Measurements from ENCODE around the gene NKAIN1. TPM values are rescaled to one million over a fixed set of nuclear protein-coding genes. Genes with fewer than 3 reads are reported as not detected.

The NKAIN1 gene
- total RNA-seq, 8 experiments from 2014 or later = 0.46 to 88.7 (median 39.7) TPM

DNA sequence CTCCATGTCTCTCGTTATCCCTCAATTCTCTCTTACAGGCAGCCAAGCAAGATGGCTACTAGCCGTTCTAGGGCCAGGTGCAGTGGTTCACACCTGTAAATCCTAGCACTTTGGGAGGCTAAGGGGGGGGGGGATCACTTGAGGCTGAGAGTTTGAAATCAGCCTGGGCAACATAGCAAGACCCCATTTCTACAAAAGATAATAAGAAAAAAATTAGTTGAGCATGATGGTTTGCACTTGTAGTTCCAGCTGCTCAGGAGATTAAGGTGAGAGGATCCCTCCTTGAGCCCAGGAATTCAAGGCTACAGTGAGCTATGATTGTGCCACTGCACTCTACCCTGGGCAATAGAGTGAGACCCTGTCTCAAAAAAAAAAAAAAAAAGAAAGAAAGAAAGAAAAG, 80.4 kb downstream of the NKAIN1 start:
- in situ Hi-C loops (cut with MboI; ENCODE audit: low pct_unique_long_range_greater_than_20kb in 2 of 9, low sequenced_read_pairs in 9 of 9, unreplicated experiment in 9 of 9) = loop anchor here in 1 of 9 experiments (25.0 kb wide), 1 partner anchor 378 kb away; no protein-coding TSS in a partner anchor
- no peak for ATAC-seq (replicated peaks in 6 of 8)
- no peak overlapping the region for H3K27ac ChIP-seq
- H3K4me3 ChIP-seq = no peak overlapping the region
- peaks cover 5 to 6% of the 10 kb centered on the region in 2 donors for H3K4me1 ChIP-seq (replicated peaks in 1 of 2)
- 82 to 100% (median 94%) methylated on average over 1 to 2 of the region's 2 CpGs; no CpG with 5 or more reads in 3 of the 10 experiments for WGBS, 10 experiments

DNA sequence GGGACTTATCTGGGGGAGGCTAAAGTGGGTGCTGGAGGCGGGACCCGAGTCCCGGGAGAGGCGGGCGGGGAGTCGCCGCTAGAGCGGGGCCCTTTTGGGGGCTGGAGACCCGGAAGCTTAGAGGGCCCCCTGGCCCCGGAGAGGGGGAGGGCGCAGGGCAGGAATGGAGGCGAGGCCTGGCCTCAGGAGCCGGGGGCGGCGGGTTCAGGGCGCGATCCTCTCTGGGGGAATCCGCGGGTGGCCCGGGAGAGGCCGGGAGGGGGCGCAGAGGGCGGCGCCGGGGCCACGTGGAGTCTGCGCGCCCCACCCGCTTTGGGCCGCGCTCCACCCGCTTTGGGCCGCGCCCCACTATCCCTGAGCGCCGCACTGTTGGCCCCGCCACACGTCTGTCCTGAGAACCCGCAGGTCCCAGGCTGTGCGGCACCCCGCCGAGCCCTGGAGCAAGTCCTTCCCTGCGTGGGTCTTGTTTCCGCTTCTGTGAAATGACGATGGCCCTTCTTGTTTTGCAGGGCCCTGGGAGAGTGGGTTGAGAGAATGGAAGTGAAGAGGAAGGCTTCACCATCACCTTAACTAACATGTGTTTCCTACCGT, 84.4 kb downstream of the NKAIN1 start:
- peak overlapping the region; percentile 72 to 92 for H3K27ac ChIP-seq
- peak; percentile 54 to 80 (median 72) for ATAC-seq (replicated peaks in 6 of 8)
- peaks cover 12% of the 10 kb centered on the region in 2 donors for H3K4me1 ChIP-seq (replicated peaks in 1 of 2)
- WGBS, 10 experiments = 0 to 20% (median 17%) methylated on average over 1 to 7 of the region's 46 CpGs; no CpG with 5 or more reads in 5 of the 10 experiments
- in situ Hi-C loops (cut with MboI; ENCODE audit: low pct_unique_long_range_greater_than_20kb in 2 of 9, low sequenced_read_pairs in 9 of 9, unreplicated experiment in 9 of 9) = loop anchor here in 1 of 9 experiments (25.0 kb wide), 1 partner anchor 382 kb away; no protein-coding TSS in a partner anchor
- H3K4me3 ChIP-seq = peak overlapping the region; percentile 69 to 89 (median 82)

DNA sequence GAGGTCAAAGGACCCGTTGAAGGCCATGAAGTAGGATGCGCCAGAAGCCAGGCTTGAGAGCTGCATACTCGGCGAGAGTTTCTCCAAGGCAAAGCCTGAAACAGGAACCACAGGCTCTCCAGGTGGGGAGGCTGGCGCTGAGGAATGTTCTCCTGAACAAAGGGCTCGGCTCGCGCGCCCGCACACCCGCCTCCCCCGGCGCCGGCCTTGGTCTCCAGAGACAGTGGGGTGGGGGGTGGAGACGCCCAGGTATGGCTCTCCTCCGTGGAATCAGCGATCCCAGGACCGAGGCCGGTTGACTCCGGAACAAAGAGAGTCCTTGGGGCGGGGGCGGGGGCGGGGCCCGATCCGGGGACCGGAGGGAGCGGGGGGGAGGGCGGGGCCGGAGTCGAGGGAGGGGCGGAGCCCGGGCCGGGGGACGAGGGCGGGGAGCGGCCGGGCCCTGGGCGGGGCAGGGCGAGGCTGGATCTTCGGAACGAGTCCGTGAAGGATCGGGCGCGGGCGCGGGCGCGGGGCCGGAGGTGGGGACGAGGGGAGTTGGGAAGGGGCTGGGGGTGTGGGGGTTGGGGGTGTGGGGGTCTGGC, 85.0 kb downstream of the NKAIN1 start:
- ATAC-seq (replicated peaks in 6 of 8) = peak; percentile 25 to 87 (median 80)
- Histone ChIP-seq H3K4me1 (replicated peaks in 1 of 2) (peaks cover 12% of the 10 kb centered on the region in 2 donors), H3K4me3 (peak overlapping the region; percentile 69 to 89 (median 82)), H3K27ac (peak overlapping the region; percentile 85 to 92)
- 16 to 27% (median 17%) methylated on average over 4 to 12 of the region's 51 CpGs; no CpG with 5 or more reads in 6 of the 10 experiments for WGBS, 10 experiments
- in situ Hi-C loops (cut with MboI; ENCODE audit: low pct_unique_long_range_greater_than_20kb in 2 of 9, low sequenced_read_pairs in 9 of 9, unreplicated experiment in 9 of 9) = loop anchor here in 1 of 9 experiments (25.0 kb wide), 1 partner anchor 383 kb away; no protein-coding TSS in a partner anchor

DNA sequence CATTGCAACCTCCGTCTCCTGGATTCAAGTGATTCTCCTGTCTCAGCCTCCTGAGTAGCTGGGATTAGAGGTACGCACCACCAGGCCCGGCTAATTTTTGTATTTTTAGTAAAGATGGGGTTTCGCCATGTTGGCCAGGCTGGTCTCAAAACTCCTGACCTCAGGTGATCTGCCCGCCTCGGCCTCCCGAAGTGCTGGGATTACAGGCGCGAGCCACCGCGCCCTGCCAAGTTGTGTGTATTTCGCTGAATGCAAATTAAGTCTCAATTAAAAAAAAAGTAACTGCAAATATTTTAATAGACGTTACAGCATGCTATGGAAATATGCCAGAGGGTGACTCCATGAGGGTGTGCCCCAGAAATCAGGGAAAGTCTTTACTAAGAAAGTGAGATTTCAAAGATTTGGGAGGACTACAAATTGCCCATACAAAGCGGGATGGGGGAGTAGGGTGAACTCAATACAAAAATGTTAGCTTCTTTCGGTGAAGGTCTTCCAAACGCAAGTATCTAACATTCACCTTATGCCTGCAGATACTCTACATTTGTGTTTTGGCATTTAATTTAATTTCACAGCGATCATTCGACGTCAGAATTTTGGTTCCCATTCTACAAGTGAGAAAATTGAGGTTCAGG, 85.6 kb downstream of the NKAIN1 start:
- ATAC-seq (replicated peaks in 6 of 8) = no peak
- in situ Hi-C loops (cut with MboI; ENCODE audit: low pct_unique_long_range_greater_than_20kb in 2 of 9, low sequenced_read_pairs in 9 of 9, unreplicated experiment in 9 of 9) = loop anchor here in 1 of 9 experiments (25.0 kb wide), 1 partner anchor 383 kb away; no protein-coding TSS in a partner anchor
- WGBS, 10 experiments = 57 to 100% (median 73%) methylated on average over 4 to 18 of the region's 19 CpGs; no CpG with 5 or more reads in 1 of the 10 experiments

DNA sequence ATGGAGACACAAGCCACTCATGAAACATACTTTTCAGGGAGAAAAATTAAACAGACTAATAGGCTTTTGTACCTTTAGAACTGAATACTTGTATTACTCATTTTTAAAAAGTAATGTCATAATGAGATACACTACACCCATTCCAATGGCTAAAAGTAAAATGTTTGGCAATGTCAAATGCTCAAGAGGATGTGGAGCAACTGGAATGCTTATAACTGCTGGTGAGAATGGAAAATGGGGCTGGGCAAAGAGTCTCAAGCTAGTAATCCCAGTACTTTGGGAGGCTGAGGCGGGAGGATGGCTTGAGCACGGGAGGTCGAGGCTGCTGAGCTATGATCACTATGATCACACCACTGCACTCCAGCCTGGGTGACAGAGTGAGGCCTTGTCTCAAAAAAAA, 86.3 kb downstream of the NKAIN1 start:
- in situ Hi-C loops (cut with MboI; ENCODE audit: low pct_unique_long_range_greater_than_20kb in 2 of 9, low sequenced_read_pairs in 9 of 9, unreplicated experiment in 9 of 9) = loop anchor here in 1 of 9 experiments (25.0 kb wide), 1 partner anchor 384 kb away; no protein-coding TSS in a partner anchor
- H3K4me3 ChIP-seq = no peak overlapping the region
- WGBS, 10 experiments = 80 to 100% (median 98%) methylated on average over 1 to 3 of the region's 3 CpGs
- H3K4me1 ChIP-seq (replicated peaks in 1 of 2) = peaks cover 12% of the 10 kb centered on the region in 2 donors
- no peak overlapping the region for H3K27ac ChIP-seq
- no peak for ATAC-seq (replicated peaks in 6 of 8)

More for the DNA sequence above, 85.6 kb downstream of the NKAIN1 start:
- peaks cover 12% of the 10 kb centered on the region in 2 donors for H3K4me1 ChIP-seq (replicated peaks in 1 of 2)
- H3K27ac ChIP-seq = peak overlapping the region; percentile 83 to 85
- peak overlapping the region; percentile 69 to 89 (median 82) for H3K4me3 ChIP-seq

DNA sequence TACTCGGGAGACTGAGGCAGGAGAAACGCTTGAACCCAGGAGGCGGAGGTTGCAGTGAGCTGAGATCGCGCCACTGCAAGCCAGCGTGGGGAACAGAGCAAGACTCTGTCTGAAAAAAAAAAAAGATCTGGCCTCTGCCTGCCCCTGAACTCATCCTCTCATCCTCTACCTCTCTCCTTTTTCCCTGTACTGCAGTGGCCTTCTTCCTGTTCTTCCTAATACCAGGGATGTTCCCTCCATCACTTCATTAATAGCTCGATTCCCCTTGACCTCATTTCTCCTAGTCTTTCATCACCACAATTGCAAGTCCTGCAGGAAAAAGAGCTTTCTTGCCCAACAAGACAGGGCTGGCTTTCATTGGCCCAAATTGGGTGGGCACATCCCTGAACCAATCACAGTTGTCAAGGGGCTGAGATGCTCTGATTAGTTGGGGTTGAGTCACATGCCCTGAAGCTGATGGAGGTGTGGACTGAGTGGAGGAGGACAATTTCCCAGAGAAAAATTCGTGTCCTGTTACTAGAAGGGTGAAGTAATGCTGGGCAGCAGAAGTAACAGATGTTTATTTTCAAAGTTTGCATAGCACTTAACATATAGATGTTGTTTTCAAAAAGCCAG, 87.4 kb downstream of the NKAIN1 start:
- no peak overlapping the region for H3K4me3 ChIP-seq
- peak in 5 of 8 experiments; percentile 24 to 88 (median 80) for ATAC-seq (replicated peaks in 6 of 8)
- peaks cover 12% of the 10 kb centered on the region in 2 donors for H3K4me1 ChIP-seq (replicated peaks in 1 of 2)
- 8 to 94% (median 82%) methylated on average over 1 to 8 of the region's 8 CpGs; no CpG with 5 or more reads in 3 of the 10 experiments for WGBS, 10 experiments
- no peak overlapping the region for H3K27ac ChIP-seq
- in situ Hi-C loops (cut with MboI; ENCODE audit: low pct_unique_long_range_greater_than_20kb in 2 of 9, low sequenced_read_pairs in 9 of 9, unreplicated experiment in 9 of 9) = loop anchor here in 1 of 9 experiments (25.0 kb wide), 1 partner anchor 385 kb away; no protein-coding TSS in a partner anchor

DNA sequence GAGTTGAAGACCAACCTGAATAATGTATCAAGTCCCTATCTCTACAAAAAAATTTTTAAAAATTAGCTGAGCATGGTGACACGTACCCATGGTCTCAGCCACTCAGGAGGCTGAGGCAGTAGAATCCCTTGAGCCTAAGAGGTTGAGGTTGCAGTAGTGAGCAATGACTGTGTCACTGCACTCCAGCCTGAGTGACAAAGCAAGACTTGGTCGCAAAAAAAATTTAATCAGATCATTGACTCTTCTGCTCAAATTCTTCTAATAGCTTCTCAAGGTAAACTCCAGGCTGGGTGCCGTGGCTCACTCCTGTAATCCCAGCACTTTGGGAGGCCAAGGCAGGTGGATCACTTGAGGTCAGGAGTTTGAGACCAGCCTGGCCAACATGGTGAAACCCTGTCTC, 88.3 kb downstream of the NKAIN1 start:
- in situ Hi-C loops (cut with MboI; ENCODE audit: low pct_unique_long_range_greater_than_20kb in 2 of 9, low sequenced_read_pairs in 9 of 9, unreplicated experiment in 9 of 9) = loop anchor here in 1 of 9 experiments (25.0 kb wide), 1 partner anchor 386 kb away; no protein-coding TSS in a partner anchor
- peaks cover 12% of the 10 kb centered on the region in 2 donors for H3K4me1 ChIP-seq (replicated peaks in 1 of 2)
- ATAC-seq (replicated peaks in 6 of 8) = no peak
- no peak overlapping the region for H3K4me3 ChIP-seq
- no peak overlapping the region for H3K27ac ChIP-seq
- 50 to 100% (median 90%) methylated on average over 1 to 3 of the region's 3 CpGs; no CpG with 5 or more reads in 1 of the 10 experiments for WGBS, 10 experiments

DNA sequence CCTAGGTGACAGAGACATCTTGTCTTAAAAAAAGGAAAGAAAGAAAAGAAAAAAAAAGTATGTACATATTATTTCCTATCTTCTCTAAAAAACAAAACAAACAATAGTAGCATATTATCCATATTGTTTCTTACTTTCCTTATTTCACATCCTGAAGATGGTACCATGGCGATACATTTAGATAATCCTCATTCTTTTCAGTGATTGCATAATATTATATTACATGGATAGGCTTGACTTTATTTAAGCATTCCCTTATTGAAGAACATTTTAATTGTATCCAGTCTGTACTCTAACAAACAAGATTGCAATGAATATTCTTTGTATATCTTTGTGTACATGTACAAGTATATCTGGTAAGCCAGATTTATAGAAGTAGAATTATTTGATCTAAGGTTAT, 91.3 kb downstream of the NKAIN1 start:
- Histone ChIP-seq H3K4me3 (no peak overlapping the region), H3K27ac (no peak overlapping the region), H3K4me1 (replicated peaks in 1 of 2) (peaks cover 3 to 6% of the 10 kb centered on the region in 2 donors)
- in situ Hi-C loops (cut with MboI; ENCODE audit: low pct_unique_long_range_greater_than_20kb in 2 of 9, low sequenced_read_pairs in 9 of 9, unreplicated experiment in 9 of 9) = no loop called here
- ATAC-seq (replicated peaks in 6 of 8) = no peak
- WGBS, 10 experiments = 86 to 100% (median 100%) methylated on average over 1 of the region's 1 CpG; no CpG with 5 or more reads in 2 of the 10 experiments

DNA sequence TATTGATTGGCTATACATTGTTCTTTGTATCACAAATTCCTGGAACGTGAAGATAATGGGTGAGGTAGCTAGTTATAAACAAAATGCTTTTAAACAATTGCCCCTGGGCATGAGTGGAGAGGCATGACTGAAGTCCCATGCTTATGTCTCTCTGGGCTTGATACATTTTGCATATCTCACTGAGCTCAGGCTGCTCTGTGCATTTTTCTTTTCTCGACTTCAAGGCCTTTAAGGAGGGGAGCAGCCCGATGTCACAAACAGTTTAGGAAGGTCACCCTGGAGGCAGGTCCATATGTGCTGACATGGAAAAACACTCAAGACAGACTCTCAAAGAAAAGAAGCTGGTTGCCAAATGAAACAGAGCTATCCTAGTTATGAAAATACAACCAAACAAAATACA, 94.0 kb downstream of the NKAIN1 start:
- 0 to 60% (median 41%) methylated on average over 1 to 3 of the region's 3 CpGs; no CpG with 5 or more reads in 1 of the 10 experiments for WGBS, 10 experiments
- Histone ChIP-seq H3K4me1 (replicated peaks in 1 of 2) (peaks cover 0 to 4% of the 10 kb centered on the region in 2 donors), H3K4me3 (no peak overlapping the region), H3K27ac (no peak overlapping the region)
- in situ Hi-C loops (cut with MboI; ENCODE audit: low pct_unique_long_range_greater_than_20kb in 2 of 9, low sequenced_read_pairs in 9 of 9, unreplicated experiment in 9 of 9) = no loop called here
- ATAC-seq (replicated peaks in 6 of 8) = peak in 3 of 8 experiments; percentile 78 to 92 (median 90)

DNA sequence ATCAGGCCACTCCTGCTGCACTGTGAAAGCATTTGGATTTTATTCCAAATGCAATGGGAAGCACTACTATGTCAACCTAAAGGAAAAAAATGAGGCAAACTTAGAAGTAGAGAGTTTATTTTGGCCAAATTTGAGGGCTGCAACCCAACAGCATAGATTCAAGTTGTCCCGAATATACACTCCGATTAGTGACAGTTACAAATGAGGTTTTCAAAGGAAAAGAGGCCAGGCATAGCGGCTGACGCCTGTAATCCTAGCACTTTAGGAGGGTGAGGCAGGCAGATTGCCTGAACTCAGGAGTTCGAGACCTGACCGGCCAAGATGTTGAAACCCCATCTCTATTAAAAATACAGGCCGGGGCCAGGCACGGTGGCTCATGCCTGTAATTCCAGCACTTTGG, 95.2 kb downstream of the NKAIN1 start:
- 84 to 100% (median 91%) methylated on average over 2 to 8 of the region's 8 CpGs; no CpG with 5 or more reads in 2 of the 10 experiments for WGBS, 10 experiments
- peaks cover 0 to 9% of the 10 kb centered on the region in 2 donors for H3K4me1 ChIP-seq (replicated peaks in 1 of 2)
- in situ Hi-C loops (cut with MboI; ENCODE audit: low pct_unique_long_range_greater_than_20kb in 2 of 9, low sequenced_read_pairs in 9 of 9, unreplicated experiment in 9 of 9) = no loop called here
- no peak for ATAC-seq (replicated peaks in 6 of 8)
- no peak overlapping the region for H3K27ac ChIP-seq
- H3K4me3 ChIP-seq = no peak overlapping the region

DNA sequence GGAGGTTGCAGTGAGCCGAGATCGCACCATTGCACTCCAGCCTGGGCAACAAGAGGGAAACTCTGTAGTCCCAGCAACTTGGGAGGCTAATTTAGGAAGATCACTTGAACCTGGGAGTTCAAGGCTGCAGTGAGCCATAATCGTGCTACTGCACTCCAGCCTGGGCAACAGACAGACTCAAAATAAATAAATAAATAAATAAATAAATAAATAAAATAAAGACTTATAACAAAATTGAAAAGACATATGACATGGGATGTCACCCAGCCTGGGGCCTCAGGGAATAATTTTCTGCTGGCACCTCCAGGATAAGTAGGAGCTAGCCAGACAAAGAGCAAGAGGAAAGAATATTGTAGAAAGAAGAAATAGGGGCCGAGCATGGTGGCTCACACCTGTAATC, 96.2 kb downstream of the NKAIN1 start:
- Histone ChIP-seq H3K4me3 (no peak overlapping the region), H3K27ac (no peak overlapping the region), H3K4me1 (replicated peaks in 1 of 2) (peaks cover 0 to 9% of the 10 kb centered on the region in 2 donors)
- 58 to 100% (median 95%) methylated on average over 2 to 4 of the region's 4 CpGs; no CpG with 5 or more reads in 2 of the 10 experiments for WGBS, 10 experiments
- ATAC-seq (replicated peaks in 6 of 8) = no peak
- in situ Hi-C loops (cut with MboI; ENCODE audit: low pct_unique_long_range_greater_than_20kb in 2 of 9, low sequenced_read_pairs in 9 of 9, unreplicated experiment in 9 of 9) = no loop called here

DNA sequence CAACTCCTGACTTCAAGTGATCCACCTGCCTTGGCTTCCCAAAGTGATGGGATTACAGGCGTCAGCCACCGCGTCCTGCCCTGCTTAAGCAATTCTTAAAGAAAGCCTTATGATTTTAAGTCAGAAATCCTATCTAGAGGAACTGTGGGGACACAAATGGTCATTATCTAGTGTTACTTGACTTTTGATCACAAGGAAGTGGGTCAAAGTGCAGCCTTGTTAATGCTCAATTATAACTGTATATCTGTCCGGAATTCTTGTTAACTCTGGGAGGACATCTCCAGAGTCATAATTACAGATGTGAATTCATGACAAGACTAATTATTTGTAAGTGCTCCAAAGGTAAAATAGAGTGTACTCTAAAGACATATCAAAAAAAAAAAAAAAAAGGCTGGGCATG, 97.3 kb downstream of the NKAIN1 start:
- in situ Hi-C loops (cut with MboI; ENCODE audit: low pct_unique_long_range_greater_than_20kb in 2 of 9, low sequenced_read_pairs in 9 of 9, unreplicated experiment in 9 of 9) = no loop called here
- no peak overlapping the region for H3K27ac ChIP-seq
- 93 to 100% (median 97%) methylated on average over 2 to 4 of the region's 4 CpGs; no CpG with 5 or more reads in 2 of the 10 experiments for WGBS, 10 experiments
- H3K4me1 ChIP-seq (replicated peaks in 1 of 2) = peaks cover 0 to 9% of the 10 kb centered on the region in 2 donors
- H3K4me3 ChIP-seq = no peak overlapping the region
- no peak for ATAC-seq (replicated peaks in 6 of 8)
